HEK293T (cell line): ENCODE measurements around the gene CCDC183.

Source experiments
- ARNT ChIP-seq: fragments of 450-650 bp; IDR thresholded peaks from 2 replicates; pipeline ENCODE4 v1.6.1; 2017; ENCODE audit warnings: mild to moderate bottlenecking
- CTBP1 ChIP-seq: fragments of 450-650 bp; IDR thresholded peaks from 2 replicates; pipeline ENCODE4 v1.6.1; 2016; ENCODE audit warnings: borderline replicate concordance
- FOXK2 ChIP-seq: fragments of 450-650 bp; IDR thresholded peaks from 2 replicates; pipeline ENCODE4 v1.6.1; 2016; ENCODE audit warnings: mild to moderate bottlenecking
- FOXM1 ChIP-seq: fragments of 450-650 bp; IDR thresholded peaks from 2 replicates; pipeline ENCODE4 v1.6.1; 2017; ENCODE audit warnings: mild to moderate bottlenecking, borderline replicate concordance
- HDGF ChIP-seq: fragments of 450-650 bp; IDR thresholded peaks from 2 replicates; pipeline ENCODE4 v1.6.1; 2017; ENCODE audit warnings: antibody characterized with exemption, borderline replicate concordance
- LEF1 ChIP-seq: fragments of 450-650 bp; IDR thresholded peaks from 2 replicates; pipeline ENCODE4 v1.6.1; 2017; ENCODE audit warnings: mild to moderate bottlenecking, borderline replicate concordance
- SP1 ChIP-seq: fragments of 450-650 bp; IDR thresholded peaks from 2 replicates; pipeline ENCODE4 v1.6.1; 2017

- TF ChIP-seq HDGF: no peak
- TF ChIP-seq ARNT: no peak
- TF ChIP-seq LEF1: no peak
- TF ChIP-seq SP1: no peak
- TF ChIP-seq CTBP1: no peak
- TF ChIP-seq FOXM1: no peak
- no peak for TF ChIP-seq FOXK2
Observed at GRCh38 chr9:136762221-136762691, 33.9 kb upstream of the CCDC183 start.
